NB4 (cell line): Measurements from ENCODE around the gene FGF12.

Experiments used
- POLR2A ChIP-seq: IDR thresholded peaks from 2 replicates; pipeline ENCODE4 v1.6.1; 2011; ENCODE audit warnings: mild to moderate bottlenecking; ENCODE audit not compliant: insufficient read length; ENCODE audit errors: extremely low read depth
- TF ChIP-seq, protein P1 (sequence below): IDR thresholded peaks from one replicate; pipeline ENCODE4 v1.5.1; 2012; ENCODE audit warnings: low read depth, low read length
- TF ChIP-seq, protein P2 (sequence below): IDR thresholded peaks from 2 replicates; pipeline ENCODE4 v1.6.1; 2011; ENCODE audit warnings: low read depth, low read length

DNA sequence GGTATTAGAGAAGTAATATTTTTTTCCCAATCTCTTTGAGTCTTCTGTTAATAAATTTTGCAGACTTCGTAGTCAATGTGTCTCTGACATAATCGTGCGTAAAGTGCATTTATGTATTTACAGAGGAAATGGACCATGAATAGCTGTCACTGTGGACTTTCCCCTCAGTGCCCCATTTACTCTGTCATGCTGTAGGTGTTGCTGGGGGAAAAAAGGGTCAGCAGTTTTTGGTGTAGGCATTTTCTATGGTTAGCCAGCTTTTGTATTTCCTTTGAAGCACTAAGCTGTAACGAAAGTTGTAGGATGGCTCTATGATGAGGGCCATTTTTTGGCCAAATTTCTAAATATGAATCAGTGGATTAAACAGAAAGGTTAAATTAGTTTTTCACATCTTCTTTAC is 598.4 kb downstream of the FGF12 start:
- TF ChIP-seq, protein P1, sequence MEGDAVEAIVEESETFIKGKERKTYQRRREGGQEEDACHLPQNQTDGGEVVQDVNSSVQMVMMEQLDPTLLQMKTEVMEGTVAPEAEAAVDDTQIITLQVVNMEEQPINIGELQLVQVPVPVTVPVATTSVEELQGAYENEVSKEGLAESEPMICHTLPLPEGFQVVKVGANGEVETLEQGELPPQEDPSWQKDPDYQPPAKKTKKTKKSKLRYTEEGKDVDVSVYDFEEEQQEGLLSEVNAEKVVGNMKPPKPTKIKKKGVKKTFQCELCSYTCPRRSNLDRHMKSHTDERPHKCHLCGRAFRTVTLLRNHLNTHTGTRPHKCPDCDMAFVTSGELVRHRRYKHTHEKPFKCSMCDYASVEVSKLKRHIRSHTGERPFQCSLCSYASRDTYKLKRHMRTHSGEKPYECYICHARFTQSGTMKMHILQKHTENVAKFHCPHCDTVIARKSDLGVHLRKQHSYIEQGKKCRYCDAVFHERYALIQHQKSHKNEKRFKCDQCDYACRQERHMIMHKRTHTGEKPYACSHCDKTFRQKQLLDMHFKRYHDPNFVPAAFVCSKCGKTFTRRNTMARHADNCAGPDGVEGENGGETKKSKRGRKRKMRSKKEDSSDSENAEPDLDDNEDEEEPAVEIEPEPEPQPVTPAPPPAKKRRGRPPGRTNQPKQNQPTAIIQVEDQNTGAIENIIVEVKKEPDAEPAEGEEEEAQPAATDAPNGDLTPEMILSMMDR, result no peak
- no peak for TF ChIP-seq POLR2A
- TF ChIP-seq, protein P2, sequence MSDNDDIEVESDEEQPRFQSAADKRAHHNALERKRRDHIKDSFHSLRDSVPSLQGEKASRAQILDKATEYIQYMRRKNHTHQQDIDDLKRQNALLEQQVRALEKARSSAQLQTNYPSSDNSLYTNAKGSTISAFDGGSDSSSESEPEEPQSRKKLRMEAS, result no peak
